Activated CD8-positive, alpha-beta T cell treated with anti-CD3 and anti-CD28 coated beads for 36 hours (primary cell): ENCODE results near the gene CRHR2. TPM values are rescaled to one million over a fixed set of nuclear protein-coding genes. Genes with fewer than 3 reads are reported as not detected.

Experiments used
- ATAC-seq: fragments of 200-7000 bp; cut with Tn5 transposase; one replicate; pipeline ENCODE4 v1.10.0; 2021; ENCODE audit warnings: mild to moderate bottlenecking, moderate library complexity
- CTCF ChIA-PET: fragments of 350-600 bp; sonication (Branson Sonifier 250); formaldehyde crosslinking; loops from one replicate; lab custom pipeline; 2021; ENCODE audit warnings: antibody characterized with exemption; lab: Charles Lee
- POLR2A ChIA-PET: fragments of 350-600 bp; sonication (Branson Sonifier 250); formaldehyde crosslinking; loops from one replicate; lab custom pipeline; 2021; ENCODE audit warnings: antibody characterized with exemption; lab: Charles Lee
- DNase-seq: peaks from one replicate; pipeline ENCODE4 v3.0.0-alpha.2; 2020
- H3K27ac Mint-ChIP-seq: one replicate; pipeline ENCODE4 v1.8.0; 2021; ENCODE audit warnings: mild to moderate bottlenecking, mixed read lengths
- H3K27me3 Mint-ChIP-seq: one replicate; pipeline ENCODE4 v1.8.0; 2021; ENCODE audit warnings: mixed read lengths
- H3K36me3 Mint-ChIP-seq: one replicate; pipeline ENCODE4 v1.8.0; 2021; ENCODE audit warnings: low read depth, mixed read lengths
- H3K4me1 Mint-ChIP-seq: one replicate; pipeline ENCODE4 v1.8.0; 2021; ENCODE audit warnings: low read depth, mixed read lengths
- H3K4me3 Mint-ChIP-seq: one replicate; pipeline ENCODE4 v1.8.0; 2021; ENCODE audit warnings: mild to moderate bottlenecking, moderate library complexity, mixed read lengths
- H3K9me3 Mint-ChIP-seq: one replicate; pipeline ENCODE4 v1.8.0; 2021; ENCODE audit warnings: mixed read lengths
- intact Hi-C: fragments of 100-400 bp; cut with micrococcal nuclease; formaldehyde crosslinking; loops from one replicate; pipeline ENCODE4 v1.10.0; 2022
- total RNA-seq, 2 experiments: library from RNA; stranded (reverse); gene quantifications; one replicate each; pipeline ENCODE4 v1.2.3, GENCODE V29; 2021
- TF ChIP-seq, protein P1 (sequence below): fragments of 200-600 bp; IDR thresholded peaks from one replicate; pipeline ENCODE4 v1.8.0; 2022; ENCODE audit warnings: antibody characterized with exemption, mild to moderate bottlenecking

Gene CRHR2
- total RNA-seq, result not detected

DNA sequence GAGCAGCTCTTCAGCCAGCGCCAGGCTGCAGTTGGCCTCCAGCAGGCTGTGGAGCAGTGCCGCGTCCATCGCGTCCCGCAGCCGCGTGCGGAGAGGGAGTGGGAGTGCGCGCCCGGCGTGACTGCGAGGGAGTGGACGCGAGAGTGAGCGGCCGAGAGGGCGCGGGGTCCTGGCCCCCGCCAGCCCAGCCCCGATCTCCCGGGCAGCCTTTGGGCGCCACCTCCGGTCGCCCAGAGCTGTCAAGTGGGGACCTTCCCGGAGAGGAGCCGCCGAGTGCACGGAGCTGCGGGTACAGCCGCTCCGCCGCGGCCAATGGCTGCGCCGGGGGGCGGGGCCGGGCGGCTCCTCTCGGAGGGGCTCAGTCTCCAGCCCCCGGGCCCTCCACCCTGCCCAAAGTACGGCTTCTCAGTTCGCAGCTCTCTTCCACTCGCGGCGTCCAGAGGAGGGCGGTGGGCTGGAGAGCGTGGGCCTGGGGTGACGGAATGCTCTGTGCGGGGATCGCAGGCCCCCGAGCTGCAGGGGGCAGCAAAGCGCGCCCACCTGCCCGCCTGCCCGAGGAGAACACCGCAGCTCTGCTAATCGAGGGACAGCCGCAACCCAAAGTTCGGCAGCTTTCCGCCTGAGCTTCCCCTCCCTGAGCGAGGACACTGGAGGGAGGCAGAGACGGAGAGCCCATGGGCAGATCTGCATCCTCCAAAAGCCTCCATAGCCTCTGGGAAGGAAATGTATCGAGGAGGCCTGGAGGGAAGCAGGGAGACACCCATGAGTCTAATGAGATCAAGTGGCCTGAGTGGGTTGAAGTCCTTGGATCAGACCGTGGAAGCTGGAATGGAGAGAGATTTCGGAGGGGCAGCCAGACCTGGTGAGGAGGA, at the start of gene CRHR2:
Gene CRHR2 (minus strand): TSS at position 245 of the 872 bp plus-strand sequence. CDS start 176 bp downstream, at position 69.
- POLR2A ChIA-PET, result interaction anchor here (1.0 kb wide), 1 partner anchor 44 kb away, joined by 3 read pairs; no protein-coding TSS in a partner anchor
- intact Hi-C loops, result loop anchor here (5.0 kb wide), 1 partner anchor 55 kb away; no protein-coding TSS in a partner anchor

DNA sequence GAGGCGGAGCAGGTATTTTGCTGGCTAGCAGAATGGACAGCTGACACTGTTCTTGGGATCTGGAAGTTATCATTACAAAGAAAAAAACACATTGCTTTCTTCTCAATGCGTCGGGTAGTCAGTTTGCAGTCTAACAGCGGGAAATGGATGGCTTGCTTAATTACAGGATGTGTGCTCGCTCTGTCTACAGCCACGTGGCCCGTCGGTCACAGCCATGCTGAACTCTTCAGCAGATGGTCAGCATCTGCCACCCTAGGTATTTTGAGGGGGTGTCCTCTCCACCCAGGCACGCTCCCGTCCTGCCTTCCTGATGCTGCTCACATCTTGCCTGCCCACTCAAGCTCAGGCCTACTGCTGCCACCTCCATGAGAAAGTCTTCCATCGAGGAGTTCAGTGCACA, 49.3 kb upstream of the CRHR2 start:
- ATAC-seq (no peak), DNase-seq (no peak)
- H3K4me3 Mint-ChIP-seq, result no peak overlapping the region
- peaks cover 43% of the 10 kb centered on the region for H3K4me1 Mint-ChIP-seq
- ChIA-PET POLR2A (no interaction called here), CTCF (interaction anchor here (3.2 kb wide), 1 partner anchor 8 kb away, joined by 29 read pairs; no protein-coding TSS in a partner anchor)
- H3K27me3 Mint-ChIP-seq, result no peaks in the 10 kb centered on the region
- H3K9me3 Mint-ChIP-seq, result no peaks in the 10 kb centered on the region
- H3K36me3 Mint-ChIP-seq, result no peaks in the 10 kb centered on the region
- intact Hi-C loops, result loop anchor here (10.0 kb wide), 1 partner anchor 97 kb away; no protein-coding TSS in a partner anchor
- H3K27ac Mint-ChIP-seq, result no peak overlapping the region
- TF ChIP-seq, protein P1, sequence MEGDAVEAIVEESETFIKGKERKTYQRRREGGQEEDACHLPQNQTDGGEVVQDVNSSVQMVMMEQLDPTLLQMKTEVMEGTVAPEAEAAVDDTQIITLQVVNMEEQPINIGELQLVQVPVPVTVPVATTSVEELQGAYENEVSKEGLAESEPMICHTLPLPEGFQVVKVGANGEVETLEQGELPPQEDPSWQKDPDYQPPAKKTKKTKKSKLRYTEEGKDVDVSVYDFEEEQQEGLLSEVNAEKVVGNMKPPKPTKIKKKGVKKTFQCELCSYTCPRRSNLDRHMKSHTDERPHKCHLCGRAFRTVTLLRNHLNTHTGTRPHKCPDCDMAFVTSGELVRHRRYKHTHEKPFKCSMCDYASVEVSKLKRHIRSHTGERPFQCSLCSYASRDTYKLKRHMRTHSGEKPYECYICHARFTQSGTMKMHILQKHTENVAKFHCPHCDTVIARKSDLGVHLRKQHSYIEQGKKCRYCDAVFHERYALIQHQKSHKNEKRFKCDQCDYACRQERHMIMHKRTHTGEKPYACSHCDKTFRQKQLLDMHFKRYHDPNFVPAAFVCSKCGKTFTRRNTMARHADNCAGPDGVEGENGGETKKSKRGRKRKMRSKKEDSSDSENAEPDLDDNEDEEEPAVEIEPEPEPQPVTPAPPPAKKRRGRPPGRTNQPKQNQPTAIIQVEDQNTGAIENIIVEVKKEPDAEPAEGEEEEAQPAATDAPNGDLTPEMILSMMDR, result no peak

More for the DNA sequence above, at the start of gene CRHR2:
- H3K36me3 Mint-ChIP-seq, result no peaks in the 10 kb centered on the region
- H3K4me3 Mint-ChIP-seq, result peak within 1 kb of the TSS; percentile 61
- peaks cover 44% of the 10 kb centered on the region for H3K27me3 Mint-ChIP-seq
- TF ChIP-seq, protein P1, result peak; percentile 52
- H3K4me1 Mint-ChIP-seq, result peaks cover 10% of the 10 kb centered on the region
- H3K27ac Mint-ChIP-seq, result no peak within 1 kb of the TSS
- CTCF ChIA-PET, result interaction anchor here (0.8 to 7.9 kb wide), 19 partner anchors 9 to 68 kb away, joined by 3 to 105 read pairs (median 4); no protein-coding TSS in a partner anchor
- peak; percentile 90 for ATAC-seq
- peak; percentile 56 for DNase-seq
- H3K9me3 Mint-ChIP-seq, result no peaks in the 10 kb centered on the region

DNA sequence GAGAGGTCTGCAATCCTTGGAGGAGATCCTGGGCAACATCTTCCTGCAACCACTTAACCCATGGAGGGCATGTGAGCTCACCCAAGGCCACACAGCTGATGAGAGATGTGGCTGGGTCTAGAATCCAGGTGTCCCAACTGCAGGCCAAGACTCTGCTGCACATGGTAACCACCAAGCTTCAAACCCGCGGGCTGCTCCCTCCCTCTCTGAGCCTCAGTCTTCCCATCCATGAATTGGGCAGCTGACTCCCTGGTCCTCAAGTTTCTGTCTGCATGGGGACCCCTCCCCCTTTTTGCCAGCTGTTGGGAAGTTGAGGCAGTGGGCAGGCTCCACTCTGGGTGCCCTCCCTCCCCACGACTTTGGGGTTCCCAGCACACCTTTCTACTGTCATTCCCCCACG, 48.7 kb upstream of the CRHR2 start:
- no peaks in the 10 kb centered on the region for H3K36me3 Mint-ChIP-seq
- H3K4me1 Mint-ChIP-seq, result peaks cover 46% of the 10 kb centered on the region
- no peak for DNase-seq
- TF ChIP-seq, protein P1, result no peak
- intact Hi-C loops, result loop anchor here (10.0 kb wide), 1 partner anchor 96 kb away; no protein-coding TSS in a partner anchor
- H3K9me3 Mint-ChIP-seq, result no peaks in the 10 kb centered on the region
- no peak overlapping the region for H3K27ac Mint-ChIP-seq
- ATAC-seq, result no peak
- CTCF ChIA-PET, result interaction anchor here (3.2 kb wide), 1 partner anchor 9 kb away, joined by 29 read pairs; no protein-coding TSS in a partner anchor
- no peaks in the 10 kb centered on the region for H3K27me3 Mint-ChIP-seq
- H3K4me3 Mint-ChIP-seq, result no peak overlapping the region
- POLR2A ChIA-PET, result interaction anchor here (1.5 kb wide), 1 partner anchor 10 kb away, joined by 4 read pairs; no protein-coding TSS in a partner anchor

DNA sequence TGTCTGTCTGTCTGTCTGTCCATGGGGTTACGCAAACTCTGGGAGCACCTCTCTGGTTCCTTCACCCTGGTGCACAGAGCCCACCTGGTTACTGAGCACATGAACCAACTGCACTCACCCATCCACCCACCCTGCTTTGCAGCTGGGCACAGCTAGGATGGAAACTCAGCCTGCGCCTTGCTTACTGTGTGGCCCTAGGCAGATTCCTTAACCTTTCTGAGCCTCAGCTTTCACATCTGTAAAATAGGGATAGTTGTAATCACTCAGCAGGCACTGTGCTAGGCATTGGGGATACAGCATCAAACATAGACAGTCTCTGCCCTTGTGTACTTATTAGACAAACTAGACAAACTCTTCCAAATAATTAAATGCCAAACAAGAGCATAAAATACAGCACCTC, 47.8 kb upstream of the CRHR2 start:
- H3K27me3 Mint-ChIP-seq, result no peaks in the 10 kb centered on the region
- DNase-seq (no peak), ATAC-seq (no peak)
- no peak overlapping the region for H3K27ac Mint-ChIP-seq
- peaks cover 51% of the 10 kb centered on the region for H3K4me1 Mint-ChIP-seq
- H3K9me3 Mint-ChIP-seq, result no peaks in the 10 kb centered on the region
- ChIA-PET CTCF (interaction anchor here (3.2 kb wide), 1 partner anchor 10 kb away, joined by 29 read pairs; no protein-coding TSS in a partner anchor), POLR2A (interaction anchor here (1.3 to 1.5 kb wide), 2 partner anchors 7 to 11 kb away, joined by 4 read pairs; no protein-coding TSS in a partner anchor)
- intact Hi-C loops, result loop anchor here (10.0 kb wide), 1 partner anchor 95 kb away; no protein-coding TSS in a partner anchor
- H3K4me3 Mint-ChIP-seq, result no peak overlapping the region
- TF ChIP-seq, protein P1, result no peak
- H3K36me3 Mint-ChIP-seq, result no peaks in the 10 kb centered on the region
